HepG2 (cell line): ENCODE results near the gene SERPINA6. TPM values are rescaled to one million over a fixed set of nuclear protein-coding genes. Genes with fewer than 3 reads are reported as not detected.

Experiments used
- ARHGAP35 ChIP-seq: sonication (generic); formaldehyde crosslinking; IDR thresholded peaks from 2 replicates; pipeline ENCODE4 v1.9.0; 2022; ENCODE audit warnings: mild to moderate bottlenecking, inconsistent platforms, moderate library complexity, missing genetic modification reagents, borderline replicate concordance
- ATF2 ChIP-seq: sonication (generic); formaldehyde crosslinking; IDR thresholded peaks from 2 replicates; pipeline ENCODE4 v1.4.0; 2020; ENCODE audit warnings: missing genetic modification reagents
- FOXJ3 ChIP-seq: sonication (generic); formaldehyde crosslinking; IDR thresholded peaks from 2 replicates; pipeline ENCODE4 v1.4.0; 2020; ENCODE audit warnings: missing genetic modification reagents, mild to moderate bottlenecking, borderline replicate concordance
- GPN1 ChIP-seq: sonication (generic); formaldehyde crosslinking; IDR thresholded peaks from 2 replicates; pipeline ENCODE4 v1.5.1; 2020; ENCODE audit warnings: missing genetic modification reagents, borderline replicate concordance
- KAT8 ChIP-seq: IDR thresholded peaks from 2 replicates; pipeline ENCODE4 v1.6.1; 2016; ENCODE audit warnings: missing genetic modification reagents, missing compliant biosample characterization
- MEIS1 ChIP-seq: sonication (generic); formaldehyde crosslinking; IDR thresholded peaks from 2 replicates; pipeline ENCODE4 v1.9.0; 2021; ENCODE audit warnings: mild to moderate bottlenecking, missing genetic modification reagents, moderate library complexity, borderline replicate concordance
- MTF1 ChIP-seq: sonication (generic); formaldehyde crosslinking; IDR thresholded peaks from 2 replicates; pipeline ENCODE4 v1.5.0; 2020; ENCODE audit warnings: missing genetic modification reagents
- NONO ChIP-seq, 2 experiments: fragments of 450-650 bp in 1 of 2; sonication (generic) in 1 of 2; formaldehyde crosslinking in 1 of 2; IDR thresholded peaks in 1 of 2; conservative IDR thresholded peaks in 1 of 2; 2 replicates each; pipeline versions ENCODE4 v1.6.1 to v1.8.0; 2017 to 2022; ENCODE audit warnings: mild to moderate bottlenecking in 1 of 2, missing genetic modification reagents in 1 of 2, moderate library complexity in 1 of 2
- REPIN1 ChIP-seq: sonication (generic); formaldehyde crosslinking; IDR thresholded peaks from 2 replicates; pipeline ENCODE4 v1.8.0; 2022; ENCODE audit warnings: missing genetic modification reagents, low read depth, mild to moderate bottlenecking, borderline replicate concordance
- RFX1 ChIP-seq: fragments of 450-650 bp; IDR thresholded peaks from 2 replicates; pipeline ENCODE4 v1.6.1; 2017
- SIX1 ChIP-seq: sonication (generic); formaldehyde crosslinking; IDR thresholded peaks from 2 replicates; pipeline ENCODE4 v1.4.0; 2020; ENCODE audit warnings: missing genetic modification reagents, borderline replicate concordance
- SIX4 ChIP-seq: sonication (generic); formaldehyde crosslinking; IDR thresholded peaks from 2 replicates; pipeline ENCODE4 v1.4.0; 2020; ENCODE audit warnings: missing genetic modification reagents
- SKI ChIP-seq: fragments of 450-650 bp; IDR thresholded peaks from one replicate; pipeline ENCODE4 v1.6.1; 2018; ENCODE audit warnings: mild to moderate bottlenecking; ENCODE audit not compliant: partially characterized antibody
- SRF ChIP-seq: IDR thresholded peaks from 2 replicates; pipeline ENCODE4 v1.6.1; 2011; ENCODE audit warnings: mild to moderate bottlenecking, low read depth, low read length, moderate library complexity
- TEAD3 ChIP-seq: optimal IDR thresholded peaks from 2 replicates; pipeline ENCODE3; 2016; ENCODE audit warnings: borderline replicate concordance
- THYN1 ChIP-seq: sonication (generic); formaldehyde crosslinking; IDR thresholded peaks from 2 replicates; pipeline ENCODE4 v1.8.1; 2023; ENCODE audit warnings: low read depth, mild to moderate bottlenecking, moderate library complexity, missing genetic modification reagents, borderline replicate concordance
- ZFP1 ChIP-seq: IDR thresholded peaks from 2 replicates; pipeline ENCODE4 v1.6.1; 2016
- ZNF251 ChIP-seq: sonication (generic); formaldehyde crosslinking; IDR thresholded peaks from 2 replicates; pipeline ENCODE4 v1.9.0; 2021; ENCODE audit warnings: mild to moderate bottlenecking, missing genetic modification reagents
- ZNF354B ChIP-seq: sonication (generic); formaldehyde crosslinking; IDR thresholded peaks from 2 replicates; pipeline ENCODE4 v1.8.0; 2022; ENCODE audit warnings: mild to moderate bottlenecking, missing genetic modification reagents
- ZNF550 ChIP-seq: sonication (generic); formaldehyde crosslinking; IDR thresholded peaks from 2 replicates; pipeline ENCODE4 v1.4.0; 2020; ENCODE audit warnings: mild to moderate bottlenecking, missing genetic modification reagents, borderline replicate concordance
- ZNF556 ChIP-seq: sonication (generic); formaldehyde crosslinking; IDR thresholded peaks from 2 replicates; pipeline ENCODE4 v1.4.0; 2020; ENCODE audit warnings: mild to moderate bottlenecking, missing genetic modification reagents, borderline replicate concordance
- ZNF629 ChIP-seq: sonication (generic); formaldehyde crosslinking; conservative IDR thresholded peaks from 2 replicates; pipeline ENCODE4 v1.5.0; 2020; ENCODE audit warnings: missing genetic modification reagents
- ZNF639 ChIP-seq: conservative IDR thresholded peaks from 2 replicates; pipeline ENCODE4 v1.6.1; 2018; ENCODE audit warnings: missing genetic modification reagents
- ZSCAN9 ChIP-seq: IDR thresholded peaks from 2 replicates; pipeline ENCODE4 v1.6.1; 2016; ENCODE audit warnings: borderline replicate concordance
- polyA plus RNA-seq, 8 experiments: library from polyadenylated mRNA; depleted of rRNA in 3 of 8; stranded (reverse) in 7 of 8; unstranded in 1 of 8; fragments of >200 nt; fragmentation: Illumina TruSeq in 4 of 8; extraction: Trizol in 4 of 8; gene quantifications; 2 replicates each; pipeline versions ENCODE4 v1.2.1 to v1.2.3, GENCODE V29; 2011 to 2016; ENCODE audit warnings: low read depth in 4 of 8, missing spikeins in 1 of 8, mixed read lengths in 1 of 8; ENCODE audit not compliant: insufficient read depth in 1 of 8
- total RNA-seq, 5 experiments: library from RNA; depleted of rRNA; stranded (reverse); fragments of >200 nt; fragmentation: Illumina TruSeq; extraction: Trizol; gene quantifications; 2 replicates each; pipeline ENCODE4 v1.2.3, GENCODE V29; 2016; ENCODE audit warnings: low read depth in 1 of 5
- TF ChIP-seq, protein P1 (sequence below): sonication (generic); formaldehyde crosslinking; IDR thresholded peaks from 2 replicates; pipeline ENCODE4 v1.4.0; 2020; ENCODE audit warnings: missing genetic modification reagents, borderline replicate concordance
- TF ChIP-seq, protein P2 (sequence below): sonication (generic); formaldehyde crosslinking; IDR thresholded peaks from 2 replicates; pipeline ENCODE4 v1.8.1; 2023; ENCODE audit warnings: mild to moderate bottlenecking, missing genetic modification reagents

SERPINA6 gene
- total and polyA plus RNA-seq, 2 of the 13 experiments (the other 11 are each of a cell fraction or from before 2014, with no cell fraction given) = 260 to 333 TPM

DNA sequence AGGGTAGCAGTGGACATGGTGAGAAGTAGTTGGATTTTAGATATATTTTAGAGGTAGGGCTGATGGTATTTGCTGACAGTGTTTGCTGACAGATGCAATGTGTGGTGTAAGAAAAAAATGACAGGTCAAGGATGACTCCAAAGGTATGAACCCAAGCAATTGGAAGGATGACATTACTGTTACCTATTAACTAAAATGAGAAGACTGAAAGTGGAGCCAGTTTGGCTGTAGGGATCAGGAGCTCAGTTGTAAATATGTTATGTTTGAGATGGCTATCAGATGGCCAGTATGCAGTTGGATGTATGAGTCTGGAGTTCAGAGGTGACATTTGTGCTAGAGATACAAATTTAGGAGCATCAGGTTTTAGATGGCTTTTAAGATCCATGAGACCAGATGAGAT lies 17.4 kb upstream of the SERPINA6 start (continued):
- TF ChIP-seq THYN1 (CRISPR knock-in tag) (no peak), ZNF556 (no peak), ZNF251 (no peak), REPIN1 (CRISPR knock-in tag) (peak; percentile 89), FOXJ3 (peak; percentile 86; the same call in 1 of the 2 replicates), MTF1 (no peak), ZNF550 (CRISPR knock-in tag) (no peak), ARHGAP35 (CRISPR knock-in tag) (no peak), ZSCAN9 (CRISPR knock-in tag) (peak; percentile 39; the same call in 1 of the 2 replicates), MEIS1 (no peak), ZNF639 (CRISPR knock-in tag) (0 out of 2 replicates have a peak, but pooled peaks have one; percentile 29), ATF2 (CRISPR knock-in tag) (peak; percentile 85), GPN1 (CRISPR knock-in tag) (no peak), ZFP1 (CRISPR knock-in tag) (peak; percentile 90), TEAD3 (CRISPR knock-in tag) (peak; percentile 90), SRF (no peak), ZNF354B (CRISPR knock-in tag) (no peak), SIX4 (CRISPR knock-in tag) (peak; percentile 83), SIX1 (CRISPR knock-in tag) (peak; percentile 90), ZNF629 (CRISPR knock-in tag) (no peak; the same call in 1 of the 2 replicates), SKI (peak; percentile 64), KAT8 (CRISPR knock-in tag) (peak; percentile 54; the same call in 1 of the 2 replicates), NONO (IDR thresholded peaks at IDR 0.05) (no peak), NONO (CRISPR knock-in tag; conservative IDR thresholded peaks at IDR 0.05) (peak; percentile 78), RFX1 (no peak)
- TF ChIP-seq, protein P1, sequence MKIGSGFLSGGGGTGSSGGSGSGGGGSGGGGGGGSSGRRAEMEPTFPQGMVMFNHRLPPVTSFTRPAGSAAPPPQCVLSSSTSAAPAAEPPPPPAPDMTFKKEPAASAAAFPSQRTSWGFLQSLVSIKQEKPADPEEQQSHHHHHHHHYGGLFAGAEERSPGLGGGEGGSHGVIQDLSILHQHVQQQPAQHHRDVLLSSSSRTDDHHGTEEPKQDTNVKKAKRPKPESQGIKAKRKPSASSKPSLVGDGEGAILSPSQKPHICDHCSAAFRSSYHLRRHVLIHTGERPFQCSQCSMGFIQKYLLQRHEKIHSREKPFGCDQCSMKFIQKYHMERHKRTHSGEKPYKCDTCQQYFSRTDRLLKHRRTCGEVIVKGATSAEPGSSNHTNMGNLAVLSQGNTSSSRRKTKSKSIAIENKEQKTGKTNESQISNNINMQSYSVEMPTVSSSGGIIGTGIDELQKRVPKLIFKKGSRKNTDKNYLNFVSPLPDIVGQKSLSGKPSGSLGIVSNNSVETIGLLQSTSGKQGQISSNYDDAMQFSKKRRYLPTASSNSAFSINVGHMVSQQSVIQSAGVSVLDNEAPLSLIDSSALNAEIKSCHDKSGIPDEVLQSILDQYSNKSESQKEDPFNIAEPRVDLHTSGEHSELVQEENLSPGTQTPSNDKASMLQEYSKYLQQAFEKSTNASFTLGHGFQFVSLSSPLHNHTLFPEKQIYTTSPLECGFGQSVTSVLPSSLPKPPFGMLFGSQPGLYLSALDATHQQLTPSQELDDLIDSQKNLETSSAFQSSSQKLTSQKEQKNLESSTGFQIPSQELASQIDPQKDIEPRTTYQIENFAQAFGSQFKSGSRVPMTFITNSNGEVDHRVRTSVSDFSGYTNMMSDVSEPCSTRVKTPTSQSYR (CRISPR knock-in tag) = no peak
- TF ChIP-seq, protein P2, sequence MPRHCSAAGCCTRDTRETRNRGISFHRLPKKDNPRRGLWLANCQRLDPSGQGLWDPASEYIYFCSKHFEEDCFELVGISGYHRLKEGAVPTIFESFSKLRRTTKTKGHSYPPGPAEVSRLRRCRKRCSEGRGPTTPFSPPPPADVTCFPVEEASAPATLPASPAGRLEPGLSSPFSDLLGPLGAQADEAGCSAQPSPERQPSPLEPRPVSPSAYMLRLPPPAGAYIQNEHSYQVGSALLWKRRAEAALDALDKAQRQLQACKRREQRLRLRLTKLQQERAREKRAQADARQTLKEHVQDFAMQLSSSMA (CRISPR knock-in tag) = no peak
